T-helper 2 cell treated with Interferon-gamma antibody and Interleukin-4, amounts not matched to agents 5 μg/mL and 100 μg/mL, for 36 hours (primary cell): ENCODE measurements around the gene PRR20G.

Experiments
- DNase-seq: peaks from one replicate; pipeline ENCODE4 v3.0.0; 2021; ENCODE audit warnings: low spot score
- H3K27ac Mint-ChIP-seq: one replicate; pipeline ENCODE4 v1.8.0; 2021; ENCODE audit warnings: mild to moderate bottlenecking, mixed read lengths
- H3K27me3 Mint-ChIP-seq: one replicate; pipeline ENCODE4 v1.8.0; 2021; ENCODE audit warnings: low read depth, mixed read lengths
- H3K36me3 Mint-ChIP-seq: one replicate; pipeline ENCODE4 v1.8.0; 2021; ENCODE audit warnings: low read depth, mixed read lengths
- H3K4me1 Mint-ChIP-seq: one replicate; pipeline ENCODE4 v1.8.0; 2021; ENCODE audit warnings: low read depth, mixed read lengths
- H3K4me3 Mint-ChIP-seq: one replicate; pipeline ENCODE4 v1.8.0; 2022; ENCODE audit warnings: mild to moderate bottlenecking, moderate library complexity, mixed read lengths
- H3K9me3 Mint-ChIP-seq: one replicate; pipeline ENCODE4 v1.8.0; 2021; ENCODE audit warnings: mixed read lengths

The PRR20G gene

DNA sequence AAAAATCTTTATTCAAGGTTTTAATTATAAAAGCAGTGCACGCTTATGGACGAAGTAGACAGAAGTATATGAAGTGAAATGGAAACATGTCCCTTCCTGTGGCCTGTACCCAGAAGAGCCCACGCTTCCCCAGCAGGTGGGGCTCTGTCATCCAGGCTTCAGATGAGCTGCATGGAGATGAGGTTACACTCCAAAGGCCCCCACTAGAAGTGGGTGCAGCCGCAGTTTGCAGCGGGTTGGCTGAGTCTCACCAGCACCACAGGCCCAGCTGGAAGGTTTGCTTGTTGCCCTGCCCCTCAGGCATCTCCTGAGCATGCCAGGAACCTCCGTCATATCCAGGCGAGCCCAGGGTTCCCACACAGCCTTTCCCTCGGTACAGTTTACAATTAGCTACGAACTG, 33.1 kb downstream of the PRR20G start:
- no peak overlapping the region for H3K4me3 Mint-ChIP-seq

DNA sequence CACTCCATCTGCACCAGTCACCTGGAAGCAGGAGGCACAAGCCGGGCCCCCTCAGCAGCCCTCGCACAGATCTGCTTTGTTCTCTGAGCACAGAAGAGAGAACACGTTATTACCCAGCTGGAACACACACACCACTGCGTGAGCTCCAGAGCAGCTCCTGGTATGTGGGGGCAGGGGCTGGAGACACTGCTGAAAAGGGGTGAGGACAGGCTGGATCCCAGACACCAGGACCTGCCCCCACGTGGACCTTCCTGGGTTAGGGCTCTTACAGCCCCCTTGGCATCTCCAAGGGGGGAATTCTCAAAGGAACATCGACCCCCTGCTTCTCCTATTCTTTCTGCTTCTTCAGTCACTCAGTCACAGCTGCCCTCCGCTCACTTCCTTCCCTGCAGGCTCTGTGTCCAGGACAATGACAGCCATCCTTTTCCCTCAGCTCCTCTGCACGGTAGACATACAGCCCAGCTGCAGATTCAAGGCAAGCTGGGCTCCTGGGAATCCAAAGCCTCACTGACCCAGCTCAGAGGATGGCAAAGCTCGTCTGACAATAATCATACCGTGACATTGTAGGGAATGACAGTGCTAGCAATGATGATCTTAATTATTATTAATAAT, 33.7 kb downstream of the PRR20G start:
- peaks cover 12% of the 10 kb centered on the region for H3K9me3 Mint-ChIP-seq
- no peak overlapping the region for H3K4me3 Mint-ChIP-seq
- DNase-seq, result no peak
- no peak overlapping the region for H3K27ac Mint-ChIP-seq
- no peaks in the 10 kb centered on the region for H3K4me1 Mint-ChIP-seq
- H3K36me3 Mint-ChIP-seq, result no peaks in the 10 kb centered on the region
- H3K27me3 Mint-ChIP-seq, result no peaks in the 10 kb centered on the region

More for the DNA sequence above, 33.1 kb downstream of the PRR20G start:
- no peak for DNase-seq
- H3K27me3 Mint-ChIP-seq, result no peaks in the 10 kb centered on the region
- no peak overlapping the region for H3K27ac Mint-ChIP-seq
- H3K4me1 Mint-ChIP-seq, result no peaks in the 10 kb centered on the region
- peaks cover 8% of the 10 kb centered on the region for H3K9me3 Mint-ChIP-seq
- H3K36me3 Mint-ChIP-seq, result no peaks in the 10 kb centered on the region

DNA sequence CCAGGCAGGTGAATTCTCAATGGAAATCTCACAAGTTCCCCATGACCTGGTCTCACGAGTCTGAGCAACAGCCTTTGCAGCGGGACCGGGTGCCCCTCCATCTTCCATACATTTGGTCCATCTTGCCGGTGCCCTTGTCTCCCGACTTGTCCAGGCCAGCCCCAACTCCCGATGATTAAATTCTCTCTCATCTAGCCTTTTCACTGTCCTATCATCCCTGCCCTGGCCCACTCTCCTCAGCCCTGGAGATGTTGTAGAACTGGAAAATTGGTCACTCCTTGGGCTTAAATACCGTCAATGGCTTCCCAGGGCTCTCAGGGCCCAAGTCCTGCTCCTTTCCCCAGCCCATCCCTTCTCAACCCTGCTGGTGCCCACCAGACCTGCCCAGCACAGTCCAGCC, 34.4 kb downstream of the PRR20G start:
- DNase-seq, result no peak
- H3K4me1 Mint-ChIP-seq, result no peaks in the 10 kb centered on the region

DNA sequence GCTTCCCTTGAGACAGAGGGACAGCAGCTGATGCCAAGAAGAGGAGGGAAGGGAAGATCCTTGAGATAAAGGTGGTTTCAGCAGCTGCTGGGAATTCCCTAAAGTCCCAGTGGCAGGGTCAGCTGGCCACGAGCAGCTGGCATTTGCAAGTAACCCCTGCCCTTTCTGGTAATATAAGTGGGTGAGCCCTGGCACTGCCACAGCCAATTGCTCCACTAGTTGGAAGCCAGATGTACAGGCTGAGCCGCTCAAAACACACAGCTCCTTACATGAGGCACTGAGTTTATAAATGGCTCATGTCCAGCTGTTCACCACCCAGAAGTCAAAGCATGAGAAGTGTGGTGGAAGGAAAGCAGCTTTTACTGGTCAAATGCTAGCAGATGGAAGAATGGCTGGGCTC, 35.4 kb downstream of the PRR20G start:
- H3K4me3 Mint-ChIP-seq, result no peak overlapping the region
- no peaks in the 10 kb centered on the region for H3K27me3 Mint-ChIP-seq
- H3K27ac Mint-ChIP-seq, result no peak overlapping the region
- H3K9me3 Mint-ChIP-seq, result peaks cover 27% of the 10 kb centered on the region
- DNase-seq, result no peak
- no peaks in the 10 kb centered on the region for H3K36me3 Mint-ChIP-seq
- H3K4me1 Mint-ChIP-seq, result no peaks in the 10 kb centered on the region

More for the DNA sequence above, 34.4 kb downstream of the PRR20G start:
- H3K36me3 Mint-ChIP-seq, result no peaks in the 10 kb centered on the region
- peaks cover 17% of the 10 kb centered on the region for H3K9me3 Mint-ChIP-seq
- H3K27me3 Mint-ChIP-seq, result no peaks in the 10 kb centered on the region
- no peak overlapping the region for H3K27ac Mint-ChIP-seq
- H3K4me3 Mint-ChIP-seq, result no peak overlapping the region

DNA sequence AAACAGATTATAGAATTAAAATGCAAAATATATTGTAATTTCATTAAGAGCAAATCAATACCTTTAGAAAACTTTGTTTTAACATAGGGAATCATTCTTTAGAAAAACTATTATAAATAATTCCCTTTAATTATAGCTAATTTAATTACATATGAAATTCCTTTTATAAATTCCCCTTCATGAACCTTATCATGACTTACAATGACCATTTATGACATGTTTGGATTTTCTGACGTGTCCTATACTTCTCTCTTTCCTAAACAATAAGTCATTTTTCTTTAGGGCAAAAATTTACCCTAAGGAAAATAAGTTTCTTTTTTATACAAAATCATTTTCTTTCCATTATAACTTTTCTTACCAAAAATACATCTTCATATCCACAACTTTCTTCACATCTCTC, 37.8 kb downstream of the PRR20G start:
- Mint-ChIP-seq H3K4me3 (no peak overlapping the region), H3K27me3 (no peaks in the 10 kb centered on the region), H3K9me3 (peaks cover 51% of the 10 kb centered on the region), H3K36me3 (no peaks in the 10 kb centered on the region), H3K4me1 (no peaks in the 10 kb centered on the region), H3K27ac (no peak overlapping the region)
- no peak for DNase-seq

DNA sequence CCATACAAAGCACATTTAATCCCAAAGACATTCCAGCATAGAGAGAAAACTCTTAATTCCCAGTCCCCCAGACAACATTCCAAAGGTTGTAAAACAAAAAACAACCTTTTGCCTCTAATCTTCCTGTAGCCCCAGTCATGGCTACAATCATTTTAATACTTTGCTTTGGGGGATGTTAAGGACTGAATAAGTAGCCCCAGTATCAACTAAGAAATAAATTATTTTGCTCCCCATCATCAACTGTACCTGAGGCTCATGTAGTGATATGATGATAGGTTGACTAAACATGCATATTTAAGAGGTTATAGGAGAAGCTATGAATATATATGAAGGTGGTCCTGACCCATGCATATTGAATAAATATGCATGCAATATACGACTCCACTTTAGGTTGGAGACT, 40.6 kb downstream of the PRR20G start:
- no peak for DNase-seq
- Mint-ChIP-seq H3K27me3 (no peaks in the 10 kb centered on the region), H3K4me1 (no peaks in the 10 kb centered on the region), H3K36me3 (no peaks in the 10 kb centered on the region), H3K27ac (no peak overlapping the region), H3K9me3 (peaks cover 56% of the 10 kb centered on the region), H3K4me3 (no peak overlapping the region)

DNA sequence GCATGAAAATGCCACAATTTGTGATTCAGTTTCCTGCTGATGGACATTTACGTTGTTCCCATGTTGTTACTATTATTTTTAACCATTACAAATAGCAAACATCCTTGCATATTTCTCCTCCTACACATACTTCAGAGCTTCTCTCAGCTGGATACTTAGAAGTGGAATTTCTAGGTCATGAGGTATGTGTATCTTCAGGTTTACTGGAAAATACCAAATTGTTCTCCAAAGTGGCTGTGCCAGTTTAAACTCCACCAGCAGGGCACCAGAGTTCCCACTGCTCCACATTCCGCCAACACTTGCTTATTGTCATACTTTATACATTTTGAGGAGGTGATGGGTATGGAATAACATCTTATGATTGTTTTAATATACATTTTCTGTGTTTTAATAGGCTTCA, 49.2 kb downstream of the PRR20G start:
- H3K27ac Mint-ChIP-seq, result no peak overlapping the region
- H3K9me3 Mint-ChIP-seq, result peaks cover 8% of the 10 kb centered on the region
- H3K36me3 Mint-ChIP-seq, result no peaks in the 10 kb centered on the region
- H3K27me3 Mint-ChIP-seq, result peaks cover 2% of the 10 kb centered on the region
- H3K4me3 Mint-ChIP-seq, result no peak overlapping the region
- no peaks in the 10 kb centered on the region for H3K4me1 Mint-ChIP-seq
- no peak for DNase-seq

DNA sequence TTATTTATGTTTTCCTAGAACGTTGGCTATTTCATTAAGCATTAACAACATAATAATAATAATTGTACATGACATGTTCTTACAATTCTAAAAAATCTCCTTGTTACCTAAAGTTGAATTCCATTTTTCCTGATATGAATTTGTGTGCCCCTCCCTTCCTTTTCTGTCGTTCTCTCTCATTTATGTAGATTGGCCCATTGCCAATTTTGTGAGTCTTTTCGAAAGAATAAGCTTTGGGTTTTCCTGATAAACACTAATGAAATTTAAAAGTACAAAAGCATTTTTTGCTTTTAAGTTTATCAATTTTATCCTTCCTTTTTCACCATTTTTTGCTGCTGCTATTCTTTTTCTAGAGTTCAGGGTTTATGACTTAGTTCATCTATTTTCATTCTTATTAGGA, 50.0 kb downstream of the PRR20G start:
- Mint-ChIP-seq H3K9me3 (peaks cover 8% of the 10 kb centered on the region), H3K27ac (no peak overlapping the region), H3K27me3 (peaks cover 2% of the 10 kb centered on the region), H3K4me3 (no peak overlapping the region), H3K4me1 (no peaks in the 10 kb centered on the region), H3K36me3 (no peaks in the 10 kb centered on the region)
- DNase-seq, result no peak

DNA sequence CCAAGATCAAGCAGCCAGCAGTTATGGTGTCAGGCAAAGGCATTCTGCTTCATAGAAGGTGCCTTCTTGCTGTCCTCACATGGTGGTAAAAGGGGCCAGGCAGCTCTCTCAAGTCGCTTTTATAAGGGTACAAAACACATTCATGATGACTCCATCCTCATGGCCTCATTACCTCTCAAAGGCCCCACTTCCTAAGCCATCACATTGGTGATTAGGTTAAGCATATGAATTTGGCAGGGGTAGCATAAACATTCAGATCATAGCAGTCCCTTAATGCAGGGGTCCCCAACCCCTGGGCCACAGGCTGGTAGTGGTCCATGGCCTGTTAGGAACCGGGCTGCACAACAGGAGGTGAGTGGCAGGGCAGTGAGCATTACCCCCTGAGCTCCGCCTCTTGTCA, 52.1 kb downstream of the PRR20G start:
- Mint-ChIP-seq H3K4me1 (no peaks in the 10 kb centered on the region), H3K4me3 (no peak overlapping the region), H3K27me3 (peaks cover 2% of the 10 kb centered on the region), H3K27ac (no peak overlapping the region), H3K36me3 (no peaks in the 10 kb centered on the region), H3K9me3 (peaks cover 6% of the 10 kb centered on the region)
- DNase-seq, result no peak

DNA sequence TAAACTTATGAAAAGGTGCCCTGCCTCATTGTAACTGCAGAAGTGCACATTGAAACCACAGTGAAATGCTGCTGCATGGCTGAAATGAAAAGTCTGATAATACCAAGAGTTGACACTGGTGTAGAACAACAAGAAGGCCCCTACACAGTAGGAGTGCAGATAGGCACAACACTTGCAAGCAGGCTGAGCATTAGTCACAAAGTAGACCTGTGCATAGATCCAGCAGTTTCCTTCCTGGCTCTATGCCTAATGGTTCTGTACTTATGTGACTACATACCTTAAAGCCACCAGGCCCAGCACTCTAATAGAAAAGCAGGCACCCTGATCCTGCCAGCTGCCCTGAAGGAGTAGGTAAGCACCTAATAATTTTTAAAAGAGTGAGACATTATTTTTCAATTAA, 53.1 kb downstream of the PRR20G start:
- H3K27ac Mint-ChIP-seq, result no peak overlapping the region
- H3K4me3 Mint-ChIP-seq, result no peak overlapping the region

More for the DNA sequence above, 53.1 kb downstream of the PRR20G start:
- peaks cover 2% of the 10 kb centered on the region for H3K27me3 Mint-ChIP-seq
- H3K36me3 Mint-ChIP-seq, result no peaks in the 10 kb centered on the region
- no peak for DNase-seq
- peaks cover 6% of the 10 kb centered on the region for H3K9me3 Mint-ChIP-seq
- H3K4me1 Mint-ChIP-seq, result no peaks in the 10 kb centered on the region
